NCI-H2107 treated with DMSO at 0.1 percent for 48 hours (cell line): ENCODE results near the gene PARD3.

Experiments
- DNase-seq: peaks from one replicate; lab custom pipeline; 2025; ENCODE audit not compliant: unreplicated experiment; lab: John Stamatoyannopoulos, UW

The PARD3 gene

DNA sequence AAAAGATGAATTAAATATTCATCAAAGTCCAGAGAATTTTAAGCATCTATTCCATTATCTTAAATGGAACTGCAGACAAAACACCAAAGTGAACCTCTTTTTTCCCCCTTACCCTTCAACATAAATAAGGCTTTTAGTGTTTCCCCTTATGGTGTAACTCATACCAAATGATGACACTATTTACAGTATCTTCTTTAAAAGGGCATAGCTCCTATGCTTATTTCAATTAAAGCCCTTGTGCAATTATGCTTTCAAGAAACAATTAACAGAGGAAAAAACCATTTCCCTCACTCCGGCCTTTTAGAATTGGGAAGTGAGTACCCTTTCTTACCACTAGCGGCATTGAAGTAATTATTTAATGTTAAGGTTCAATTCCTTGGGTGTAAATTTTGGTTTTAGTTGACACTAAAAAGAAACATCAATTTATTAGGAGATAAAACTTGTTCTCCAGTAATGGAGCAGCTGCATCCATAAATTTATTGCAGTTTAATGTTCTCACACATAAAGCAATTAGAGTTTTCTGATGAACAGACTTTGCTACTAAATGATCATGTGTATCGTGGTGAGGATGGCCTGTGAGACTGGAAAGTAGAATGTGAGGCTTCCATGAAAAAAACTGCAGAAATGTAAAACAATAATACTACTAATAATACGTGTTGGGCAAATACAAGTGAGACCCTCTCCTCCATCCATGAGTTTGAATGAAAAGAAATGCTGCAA lies 661.3 kb downstream of the PARD3 start:
- no peak for DNase-seq

DNA sequence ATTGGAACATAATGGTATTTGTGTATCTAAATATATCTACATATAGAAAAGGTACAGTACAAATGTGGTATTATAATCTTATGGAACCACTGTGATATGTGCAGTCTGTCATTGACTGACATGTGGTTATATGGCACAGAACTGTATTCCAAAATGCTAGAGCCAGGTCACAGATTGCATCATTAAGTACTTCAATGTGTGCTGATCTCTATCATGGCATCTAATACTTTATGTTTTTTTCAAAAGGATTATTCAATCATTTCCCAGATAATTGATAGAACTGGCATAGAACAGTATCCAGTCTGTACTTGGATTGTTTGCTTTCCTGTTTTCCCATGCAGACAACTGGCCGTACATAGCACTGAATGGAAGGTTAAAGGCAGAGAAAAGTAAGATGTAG lies 662.7 kb downstream of the PARD3 start:
- DNase-seq = no peak

DNA sequence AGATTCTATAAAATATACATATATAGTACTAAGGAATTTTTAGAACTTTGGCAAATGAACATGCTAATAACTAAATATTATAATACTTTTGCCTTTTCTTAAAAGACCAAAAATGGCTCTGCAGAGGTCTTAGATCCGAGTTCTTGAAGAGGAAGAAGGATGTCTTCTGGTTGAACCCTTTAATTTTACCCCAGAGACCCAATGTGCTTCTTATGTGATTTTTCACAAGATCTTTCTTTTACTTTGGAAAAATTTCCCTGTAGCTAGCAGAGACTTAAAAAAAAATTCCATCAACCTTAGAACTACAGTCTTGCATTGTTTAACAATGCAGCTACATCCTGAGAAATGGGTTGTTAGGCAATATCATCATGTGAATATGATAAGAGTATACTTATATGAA lies 663.2 kb downstream of the PARD3 start:
- DNase-seq = no peak

DNA sequence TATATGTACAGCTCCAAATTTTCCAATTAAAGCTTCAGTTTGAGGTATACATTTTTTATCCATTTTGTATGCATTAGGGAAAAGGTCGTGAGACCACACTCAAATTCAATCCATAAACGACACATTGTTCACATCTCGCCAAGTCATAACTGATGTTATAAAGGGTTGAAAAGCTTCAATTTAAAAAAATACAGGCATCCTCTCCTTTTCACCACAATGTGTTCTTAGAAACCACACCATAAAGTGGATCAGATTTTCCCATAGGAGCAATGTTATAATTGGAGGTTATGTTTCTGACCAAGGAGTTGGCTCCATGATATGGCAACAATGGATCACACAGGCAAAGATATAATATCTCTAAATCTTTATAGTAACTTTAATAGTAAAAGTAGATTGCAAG lies 663.6 kb downstream of the PARD3 start:
- DNase-seq = no peak

DNA sequence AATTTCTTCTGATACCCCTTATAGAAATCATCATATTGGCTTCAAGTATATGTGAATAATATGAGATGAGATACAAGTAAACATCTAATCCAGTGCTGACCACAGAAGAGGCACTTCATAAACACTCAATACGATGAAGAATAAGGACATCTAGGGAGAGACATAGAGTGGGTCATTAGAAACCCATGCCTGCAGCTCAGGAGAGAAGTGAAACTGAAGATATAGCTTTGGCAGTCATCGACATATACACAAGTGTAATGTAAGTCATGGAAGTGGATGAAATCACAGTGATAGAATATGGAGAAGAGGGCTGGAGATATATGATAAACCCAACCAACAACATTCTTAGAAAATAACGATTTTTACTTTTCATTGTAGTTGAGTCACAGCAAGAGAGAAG lies 665.0 kb downstream of the PARD3 start:
- DNase-seq = no peak

DNA sequence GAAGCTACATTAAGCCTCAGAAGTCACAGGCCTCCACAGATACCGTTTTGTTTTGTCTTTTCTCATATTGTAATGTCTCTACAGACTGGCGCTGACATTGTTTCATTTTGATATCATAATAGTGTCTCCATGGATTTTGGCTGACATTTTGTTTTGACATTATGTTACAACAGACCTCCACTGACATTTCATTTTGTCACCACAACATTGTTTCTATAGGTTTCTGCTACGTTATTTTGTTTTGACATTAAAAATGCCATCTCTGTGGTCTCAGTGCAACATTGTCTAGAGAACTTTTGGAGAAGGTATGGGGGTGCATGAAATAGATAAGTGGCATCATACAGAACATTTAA lies 666.8 kb downstream of the PARD3 start:
- no peak for DNase-seq

DNA sequence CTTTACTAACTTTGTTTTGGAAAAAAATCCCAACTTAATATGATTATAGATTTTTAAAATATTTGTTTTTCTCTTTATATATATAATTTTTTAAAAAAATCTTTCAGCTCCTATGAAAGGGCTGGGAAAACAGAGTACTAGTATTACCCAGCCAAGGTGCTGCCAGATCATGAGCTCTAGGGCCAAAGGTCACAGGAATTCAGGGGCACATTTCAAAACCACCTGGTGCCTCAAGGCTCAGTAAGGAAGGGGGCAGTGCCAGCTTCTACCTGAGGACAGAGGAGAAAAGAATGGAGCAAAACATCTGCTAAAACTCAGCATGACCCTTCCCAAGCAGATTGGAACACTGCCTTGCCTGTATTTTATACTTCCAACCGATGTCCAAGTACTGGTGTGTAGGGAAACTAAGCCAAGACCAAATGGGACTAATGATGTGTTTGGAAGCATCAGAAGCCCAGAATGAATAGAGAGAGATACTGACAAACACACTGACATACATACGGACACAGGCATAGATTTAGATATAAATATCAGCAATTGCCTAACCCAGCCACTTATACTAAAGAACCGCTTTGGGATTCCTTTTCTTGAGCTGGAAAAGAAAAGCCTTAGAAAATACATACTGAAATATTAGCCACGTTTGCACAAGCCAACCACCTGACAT lies 667.3 kb downstream of the PARD3 start:
- no peak for DNase-seq

DNA sequence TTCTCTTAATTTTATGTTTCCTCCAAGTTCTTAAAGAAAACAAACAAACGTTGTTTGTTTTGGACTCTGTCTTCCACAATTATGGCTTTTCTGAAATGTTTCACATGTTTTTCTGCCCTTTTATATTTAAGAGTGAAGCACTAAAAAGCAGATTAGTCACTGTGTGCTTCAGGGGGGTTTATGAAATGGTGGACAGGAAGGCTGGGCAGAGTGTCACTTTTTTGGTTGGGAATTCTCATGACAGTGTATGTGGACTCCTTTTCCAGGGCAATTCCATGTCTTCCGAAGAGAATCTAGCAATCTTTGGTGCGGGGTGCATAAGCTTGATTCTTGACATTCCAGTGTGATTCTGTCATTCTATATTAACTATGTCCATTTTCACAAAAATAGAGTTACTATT lies 669.4 kb downstream of the PARD3 start:
- no peak for DNase-seq

DNA sequence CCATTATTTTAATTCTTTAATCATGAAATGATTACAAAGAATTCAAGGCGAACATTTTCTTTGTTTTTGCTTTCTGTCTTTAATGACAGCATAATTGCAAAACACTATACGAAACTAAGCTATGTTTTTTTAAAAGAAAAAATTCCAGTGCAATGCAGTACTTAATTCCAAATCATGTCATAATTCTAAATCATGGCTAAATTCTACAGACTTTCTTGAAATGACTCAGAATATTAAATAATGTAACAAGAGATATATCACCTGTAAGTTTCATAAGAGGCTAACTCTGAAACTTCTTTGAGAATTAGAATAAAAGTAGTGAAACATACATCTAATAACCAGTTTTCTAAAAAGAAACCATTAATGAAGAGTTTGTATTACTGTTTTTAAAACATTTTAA lies 671.6 kb downstream of the PARD3 start:
- DNase-seq = no peak

DNA sequence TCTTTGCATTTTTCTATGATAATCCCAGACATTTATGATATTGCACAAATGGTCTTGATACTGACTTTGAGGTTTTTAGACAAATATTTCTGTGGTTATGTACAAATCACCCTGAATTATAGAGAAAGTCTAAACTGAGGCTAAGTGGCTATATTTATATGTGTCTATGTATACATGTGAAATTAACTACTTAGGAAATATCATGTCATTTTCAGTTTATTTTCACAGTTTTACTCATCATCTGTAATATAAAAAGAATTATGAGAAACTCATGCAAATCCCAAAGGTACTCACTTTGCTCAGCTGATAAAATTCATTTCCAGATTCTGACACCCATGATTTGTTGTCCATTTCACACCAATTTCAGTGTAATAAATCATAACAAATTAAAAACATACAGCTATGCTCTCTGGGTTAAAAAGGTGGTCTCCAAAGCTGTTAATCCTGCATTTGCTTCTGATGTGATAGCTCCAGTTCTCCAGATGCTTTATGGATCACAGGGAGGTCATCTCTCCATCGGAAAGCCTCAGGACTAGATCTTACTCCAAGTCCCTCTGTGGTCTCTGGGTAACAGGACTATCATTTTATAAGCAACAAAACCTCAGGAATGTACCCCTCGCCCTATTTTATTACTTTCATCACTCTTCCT lies 673.9 kb downstream of the PARD3 start:
- DNase-seq = no peak

DNA sequence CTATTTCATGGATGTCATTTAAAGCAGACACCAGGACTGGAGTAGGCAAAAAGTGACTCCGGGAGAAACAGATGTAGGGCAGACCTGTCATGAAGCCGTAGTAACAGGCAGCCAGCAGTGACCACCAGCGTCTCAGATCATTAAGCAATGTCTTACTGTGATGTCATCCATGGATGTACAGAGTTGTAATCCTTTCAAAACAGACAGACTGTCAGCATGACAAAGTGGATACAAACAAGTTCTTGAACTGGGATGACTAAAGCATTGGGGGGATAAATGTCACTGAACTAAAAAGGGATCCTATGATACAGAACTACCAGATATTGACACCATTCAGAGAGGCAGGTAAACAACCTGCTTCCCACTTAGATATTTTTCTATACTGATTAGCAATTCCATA lies 675.5 kb downstream of the PARD3 start:
- no peak for DNase-seq

DNA sequence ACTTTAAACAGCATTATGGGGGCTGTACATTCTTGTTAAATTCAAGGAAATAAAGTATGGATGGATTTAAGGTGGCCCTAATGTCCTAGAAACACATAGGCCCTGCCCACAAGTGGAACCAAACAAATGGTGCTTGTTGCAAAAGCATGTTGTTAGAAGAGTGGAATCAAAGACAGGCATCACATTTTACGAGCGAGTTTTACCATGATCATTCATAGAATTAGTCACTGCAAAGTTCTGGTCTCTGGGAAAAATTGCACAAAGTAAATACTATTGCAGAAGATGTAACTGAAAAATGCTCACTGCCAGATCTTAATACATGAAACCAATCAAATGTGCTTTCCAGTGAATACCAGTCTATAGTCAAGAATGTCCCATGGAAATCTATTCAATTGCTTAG lies 677.1 kb downstream of the PARD3 start:
- no peak for DNase-seq

DNA sequence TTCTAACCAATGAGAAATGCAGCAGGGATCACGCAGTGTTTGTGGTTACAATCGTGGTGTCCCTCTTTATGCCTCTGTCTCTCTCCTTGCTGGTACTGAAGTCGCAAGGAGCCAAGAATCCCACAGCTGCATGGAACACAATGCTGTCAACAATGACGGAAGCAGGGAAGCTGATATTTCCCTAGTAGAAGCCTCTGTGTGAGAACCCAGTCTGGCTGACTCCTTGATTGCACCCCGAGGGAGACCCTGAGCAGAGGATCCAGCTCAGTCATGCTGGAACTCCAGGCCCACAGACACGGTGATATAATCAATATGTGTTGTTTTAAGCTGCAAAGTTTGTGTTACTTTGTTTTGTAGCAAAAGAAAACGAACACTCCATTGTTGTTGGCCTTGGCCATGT lies 677.9 kb downstream of the PARD3 start:
- no peak for DNase-seq

DNA sequence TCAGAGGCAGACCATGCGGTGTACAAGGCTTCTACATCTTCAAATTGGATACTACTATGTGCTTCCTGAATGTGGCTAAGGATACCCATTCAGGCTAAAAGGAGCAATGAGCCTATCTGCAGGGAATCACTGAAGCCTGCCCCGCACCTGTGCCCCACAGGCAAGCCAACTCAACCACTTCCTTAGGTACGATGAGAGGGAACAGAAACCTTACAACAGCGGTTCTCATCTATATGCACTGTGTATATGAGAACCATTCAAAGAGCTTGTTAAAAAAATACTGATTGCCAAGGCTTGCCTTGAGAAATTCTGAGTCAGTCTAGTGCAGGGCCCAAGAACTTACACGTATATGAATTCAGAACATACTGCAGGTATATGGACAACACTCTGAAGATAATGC lies 679.6 kb downstream of the PARD3 start:
- DNase-seq = no peak

DNA sequence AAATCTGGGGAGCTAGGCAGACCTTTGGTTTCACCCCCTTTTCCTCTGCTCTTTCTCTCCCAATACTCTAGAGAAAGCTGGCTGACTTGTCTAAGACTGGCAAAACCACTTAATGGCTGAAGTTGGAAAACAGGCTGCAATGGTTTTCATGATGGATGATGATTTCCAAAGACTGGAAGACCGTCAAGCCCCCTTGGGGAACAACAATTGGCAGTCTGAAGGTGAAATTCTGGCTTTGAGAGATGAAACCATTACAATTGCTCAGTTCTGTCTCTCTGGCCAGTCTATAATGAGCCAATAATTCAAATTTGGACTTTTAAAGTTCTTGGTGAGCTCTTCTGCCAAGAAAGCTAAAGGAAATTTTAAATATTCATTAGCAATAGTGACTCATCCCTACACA lies 680.5 kb downstream of the PARD3 start:
- no peak for DNase-seq

DNA sequence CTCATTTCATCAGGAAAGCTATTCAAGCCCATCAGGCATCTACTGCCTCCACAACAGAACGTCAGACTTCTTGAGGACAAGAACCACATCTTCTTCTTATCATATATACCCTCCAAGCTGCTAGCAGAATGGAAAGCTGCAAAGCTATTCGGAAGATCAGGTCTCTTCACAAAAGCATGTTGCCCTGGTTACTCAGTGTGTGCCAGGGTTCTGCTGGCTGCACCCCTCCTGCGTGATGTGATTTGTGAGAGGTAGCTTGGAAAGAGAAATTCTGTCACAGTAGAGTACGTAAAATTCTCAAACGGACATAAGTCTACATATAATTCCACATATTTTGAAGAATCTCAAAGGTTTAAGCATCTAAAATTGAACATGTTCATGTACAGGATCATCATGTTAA lies 681.7 kb downstream of the PARD3 start:
- no peak for DNase-seq

DNA sequence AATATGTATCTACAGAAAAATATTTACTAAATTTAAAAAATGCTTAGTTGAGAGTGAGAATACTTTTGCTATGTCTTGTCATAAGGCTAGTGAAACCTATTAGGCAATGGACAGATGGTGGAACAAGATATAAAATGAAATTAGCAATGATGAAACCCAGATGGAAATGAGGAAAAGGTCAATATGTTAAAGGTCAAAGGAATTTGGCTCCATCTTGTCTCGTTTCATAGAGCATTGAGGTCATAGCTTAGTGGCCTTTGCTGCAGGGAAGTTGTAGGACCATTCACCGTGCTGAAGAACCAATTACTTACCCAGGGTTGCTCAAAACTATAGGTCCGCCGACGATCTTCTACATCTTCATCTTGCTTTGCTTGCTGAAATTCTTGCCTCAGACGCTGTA lies 683.9 kb downstream of the PARD3 start:
- DNase-seq = no peak

DNA sequence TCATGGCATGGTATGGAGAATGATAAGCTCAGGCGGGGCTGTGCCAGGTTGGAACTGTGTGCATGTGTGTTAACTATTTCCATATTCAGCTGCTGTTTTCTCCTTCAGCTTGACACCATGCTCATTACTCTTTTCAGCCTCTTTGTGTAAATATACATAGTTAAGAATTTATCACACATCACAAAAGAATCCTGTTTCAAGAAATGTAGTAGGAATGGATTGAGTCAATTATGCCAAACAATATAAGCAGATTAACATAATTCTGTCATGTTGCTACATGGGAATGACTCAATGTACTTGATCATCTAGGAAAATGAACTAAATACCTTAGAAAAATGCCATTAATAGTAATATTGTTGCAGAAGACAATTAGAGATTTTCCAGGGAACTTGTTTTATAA lies 687.4 kb downstream of the PARD3 start:
- no peak for DNase-seq

DNA sequence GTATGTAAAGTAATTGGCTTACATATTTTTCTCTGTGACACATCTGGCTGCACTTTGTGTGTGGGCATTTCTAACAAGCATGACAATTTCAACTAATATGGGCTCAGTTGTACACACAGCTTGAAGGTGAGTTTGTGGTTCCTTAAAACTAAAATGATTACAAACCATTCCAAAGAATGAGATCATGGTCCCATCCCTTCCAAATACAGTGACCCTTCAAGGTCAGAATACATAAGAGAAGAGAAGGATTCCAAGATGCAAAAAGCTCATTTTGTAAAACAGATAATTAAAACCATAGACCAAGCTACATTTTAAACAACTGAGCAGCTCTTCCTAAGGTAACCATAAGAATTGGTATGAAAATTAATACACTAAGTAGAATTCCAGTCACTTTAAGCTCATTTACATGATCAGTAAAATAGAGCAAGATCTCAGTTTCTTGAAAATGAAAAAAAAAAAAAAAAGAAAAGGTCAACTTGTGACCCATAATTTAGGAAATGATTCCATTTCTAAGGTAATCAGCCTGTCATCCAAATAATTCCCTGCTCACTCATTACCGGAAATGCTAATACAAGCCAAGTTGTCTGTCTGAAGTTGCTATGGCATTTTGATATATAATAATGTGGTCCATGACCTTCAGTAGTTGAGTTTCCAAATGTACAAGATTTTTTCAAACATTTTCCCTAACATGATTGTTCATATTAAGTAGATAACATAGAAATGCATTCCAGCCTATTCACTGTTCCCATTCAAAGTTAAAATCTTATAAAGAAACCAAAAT lies 688.5 kb downstream of the PARD3 start:
- no peak for DNase-seq

DNA sequence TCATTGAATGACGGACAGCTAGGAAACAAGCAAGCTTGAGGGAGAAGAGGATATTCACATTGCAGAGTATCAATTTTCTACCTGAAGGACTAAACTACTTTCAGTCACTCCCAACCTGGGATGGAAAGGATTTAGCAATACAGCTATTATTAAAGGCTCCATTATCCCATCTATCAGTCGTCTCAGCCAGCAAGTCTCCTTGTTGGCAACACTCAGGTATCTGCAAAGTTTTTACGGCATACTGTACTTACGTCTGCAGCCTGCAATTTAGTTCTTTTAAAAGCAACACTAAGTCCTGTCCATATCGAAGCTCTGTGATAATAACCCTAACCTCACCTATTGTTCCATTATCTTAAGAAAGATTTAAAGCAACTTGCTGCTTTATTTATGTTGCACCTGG lies 689.4 kb downstream of the PARD3 start:
- DNase-seq = no peak

DNA sequence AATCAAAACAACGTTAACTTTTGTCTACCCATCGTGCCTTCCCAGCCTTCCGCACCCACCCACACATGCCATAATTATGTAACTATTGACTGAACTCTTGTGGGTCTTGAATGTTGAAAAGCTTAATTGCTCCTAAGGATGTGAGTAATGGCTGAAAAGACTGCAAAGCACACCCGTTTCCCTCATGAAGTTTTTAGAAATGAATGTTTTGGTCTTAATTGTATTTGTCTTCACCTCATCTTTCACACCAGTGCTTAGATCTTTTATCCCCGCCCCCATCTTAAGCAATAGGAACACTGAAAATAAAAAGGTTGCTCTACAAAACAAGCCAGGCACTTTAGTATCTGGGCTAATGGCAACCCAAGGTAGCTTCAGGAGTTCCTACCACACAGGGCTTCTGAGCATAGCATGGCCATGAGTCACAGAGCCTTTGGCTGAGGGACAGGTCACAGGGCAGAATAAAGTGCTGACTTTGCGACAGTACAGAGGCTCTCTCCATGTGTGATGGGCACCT lies 690.5 kb downstream of the PARD3 start:
- no peak for DNase-seq
